Retinal pigment epithelial cell (primary cell): ENCODE data around the gene RAB26.

ENCODE experiments used
- DNase-seq: peaks from one replicate; pipeline ENCODE4 v3.0.0-alpha.2; 2010; ENCODE audit warnings: low read depth
- H3K4me3 ChIP-seq: 2 replicates; pipeline ENCODE4 v1.5.1; 2011; ENCODE audit warnings: mild to moderate bottlenecking, low read length, control low read depth, moderate library complexity
- TF ChIP-seq, protein P1 (sequence below): conservative IDR thresholded peaks from 2 replicates; pipeline ENCODE4 v1.5.1; 2011; ENCODE audit warnings: low read depth, low read length, control low read depth, inconsistent platforms

RAB26 gene

DNA sequence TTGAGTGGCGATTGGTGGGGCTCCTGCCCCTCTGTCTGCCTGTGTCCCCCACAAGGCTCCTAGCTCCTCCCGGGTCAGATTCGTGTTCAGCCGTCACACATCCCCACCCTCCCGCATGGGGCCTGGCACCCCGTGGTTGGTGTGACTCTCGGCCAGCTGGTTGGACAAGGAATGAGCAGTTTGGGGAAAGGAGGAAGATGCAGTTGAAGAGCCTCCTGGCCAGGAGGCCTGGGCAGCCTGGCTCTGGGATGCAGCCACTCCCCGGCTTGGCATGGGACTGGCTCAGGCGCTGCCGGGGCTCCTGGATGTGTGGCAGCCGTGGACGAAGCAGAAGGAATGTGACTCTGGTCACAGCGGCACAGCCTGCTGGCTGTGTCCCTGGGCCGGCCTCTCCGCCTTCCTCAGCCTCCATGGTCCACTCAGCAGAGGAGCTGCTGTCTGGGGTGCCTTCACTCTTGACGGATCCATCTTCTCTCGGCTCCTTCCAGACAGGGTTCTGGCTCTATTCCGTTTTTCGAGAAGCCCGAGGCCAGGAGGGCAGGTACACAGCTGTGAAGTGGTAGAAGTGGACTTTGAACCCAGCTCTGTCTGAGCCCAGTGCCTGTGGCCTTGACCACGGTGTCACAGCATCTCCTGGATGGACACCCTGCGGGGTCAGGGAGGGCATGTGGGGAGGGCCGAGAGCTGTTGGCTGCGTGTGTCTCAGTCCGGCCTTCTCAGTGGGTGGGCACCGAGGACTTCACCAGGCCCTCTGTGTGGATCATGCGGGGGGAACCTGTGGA lies 9.2 kb downstream of the RAB26 start:
- DNase-seq: no peak
- no peak overlapping the region for H3K4me3 ChIP-seq
- TF ChIP-seq, protein P1, sequence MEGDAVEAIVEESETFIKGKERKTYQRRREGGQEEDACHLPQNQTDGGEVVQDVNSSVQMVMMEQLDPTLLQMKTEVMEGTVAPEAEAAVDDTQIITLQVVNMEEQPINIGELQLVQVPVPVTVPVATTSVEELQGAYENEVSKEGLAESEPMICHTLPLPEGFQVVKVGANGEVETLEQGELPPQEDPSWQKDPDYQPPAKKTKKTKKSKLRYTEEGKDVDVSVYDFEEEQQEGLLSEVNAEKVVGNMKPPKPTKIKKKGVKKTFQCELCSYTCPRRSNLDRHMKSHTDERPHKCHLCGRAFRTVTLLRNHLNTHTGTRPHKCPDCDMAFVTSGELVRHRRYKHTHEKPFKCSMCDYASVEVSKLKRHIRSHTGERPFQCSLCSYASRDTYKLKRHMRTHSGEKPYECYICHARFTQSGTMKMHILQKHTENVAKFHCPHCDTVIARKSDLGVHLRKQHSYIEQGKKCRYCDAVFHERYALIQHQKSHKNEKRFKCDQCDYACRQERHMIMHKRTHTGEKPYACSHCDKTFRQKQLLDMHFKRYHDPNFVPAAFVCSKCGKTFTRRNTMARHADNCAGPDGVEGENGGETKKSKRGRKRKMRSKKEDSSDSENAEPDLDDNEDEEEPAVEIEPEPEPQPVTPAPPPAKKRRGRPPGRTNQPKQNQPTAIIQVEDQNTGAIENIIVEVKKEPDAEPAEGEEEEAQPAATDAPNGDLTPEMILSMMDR: no peak

- H3K4me3 ChIP-seq: no peak overlapping the region
- TF ChIP-seq, protein P1: no peak
- DNase-seq: no peak
Observed at GRCh38 chr16:2158262-2158638, 9.8 kb downstream of the RAB26 start.

GRCh38 chr16:2159175-2159838 lies 10.9 kb downstream of the RAB26 start:
- H3K4me3 ChIP-seq: no peak overlapping the region
- TF ChIP-seq, protein P1: no peak
- no peak for DNase-seq

- TF ChIP-seq, protein P1: no peak
- no peak overlapping the region for H3K4me3 ChIP-seq
- no peak for DNase-seq
Observed at GRCh38 chr16:2160915-2161551, 12.6 kb downstream of the RAB26 start.

DNA sequence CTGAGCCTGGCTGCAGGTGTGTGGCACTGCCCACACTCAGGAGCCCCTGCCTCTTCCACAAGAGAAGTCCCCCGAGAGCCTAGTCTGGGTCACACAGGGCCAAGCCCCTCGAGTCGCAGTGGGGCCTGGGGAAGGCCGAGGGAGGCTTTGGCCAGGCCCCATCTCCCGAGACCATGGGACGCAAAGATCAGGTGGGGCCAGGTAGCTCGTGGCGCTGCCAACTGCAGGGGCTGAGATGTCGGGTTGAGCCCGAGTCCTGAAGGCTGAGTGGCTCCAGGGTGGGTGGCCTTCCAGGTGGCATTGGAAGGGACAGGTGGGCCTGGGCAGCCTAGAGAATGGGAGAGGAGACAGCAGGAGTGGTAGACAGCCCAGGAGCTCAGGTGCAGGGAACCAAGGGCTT lies 13.5 kb downstream of the RAB26 start:
- no peak for DNase-seq
- TF ChIP-seq, protein P1: no peak
- H3K4me3 ChIP-seq: no peak overlapping the region

- H3K4me3 ChIP-seq: no peak overlapping the region
- DNase-seq: no peak
- TF ChIP-seq, protein P1: no peak
Observed at GRCh38 chr16:2162676-2163118, 14.3 kb downstream of the RAB26 start.
